Measurements from ENCODE around the gene TTYH3. TPM values are rescaled to one million over a fixed set of nuclear protein-coding genes. Genes with fewer than 3 reads are reported as not detected.

TTYH3 gene
- total RNA-seq, 1 experiment from 2014 or later = 178 TPM

DNA sequence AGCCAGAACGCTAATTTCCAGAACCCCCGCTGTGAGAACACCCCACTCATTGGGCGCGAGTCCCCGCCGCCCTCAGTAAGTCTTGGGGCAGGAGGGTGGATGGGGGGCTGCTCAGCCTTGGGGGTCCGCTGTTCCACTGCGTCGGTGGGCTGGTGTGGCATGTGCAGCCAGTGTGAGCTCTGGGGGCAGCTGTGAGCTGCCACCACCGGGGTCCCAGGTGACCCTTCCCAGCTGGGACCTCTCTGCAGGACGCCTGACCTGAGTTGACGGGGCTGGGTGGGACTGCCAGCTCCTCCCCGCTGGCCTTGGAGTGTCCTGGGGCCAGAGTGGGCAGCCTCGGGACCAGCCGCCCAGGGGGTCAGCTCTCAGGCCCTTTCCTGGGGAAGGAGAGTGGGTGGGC, 27.2 kb downstream of the TTYH3 start (continued):
- no peak for TF ChIP-seq ATF2 (CRISPR knock-in tag; IDR thresholded peaks at IDR 0.05; ENCODE audit: borderline replicate concordance, low read depth)

- no peak for DNase-seq (ENCODE audit: low spot score)
- H3K36me3 Mint-ChIP-seq = peaks cover 18% of the 10 kb centered on the region
- ChIA-PET POLR2A (no interaction called here), CTCF (interaction anchor here (0.6 to 4.5 kb wide), 15 partner anchors 11 to 208 kb away, joined by 3 to 32 read pairs (median 5); no protein-coding TSS in a partner anchor)
- ATAC-seq = no peak
- H3K27me3 Mint-ChIP-seq (ENCODE audit: low read depth) = no peaks in the 10 kb centered on the region
- peak overlapping the region; percentile 68; the same call in 1 of the 2 replicates for H3K27ac Mint-ChIP-seq
- H3K4me1 Mint-ChIP-seq = peaks cover 4% of the 10 kb centered on the region; the same call in 1 of the 2 replicates
- no peaks in the 10 kb centered on the region for H3K9me3 Mint-ChIP-seq
- no peak for TF ChIP-seq NR3C1 (CRISPR knock-in tag; conservative IDR thresholded peaks at IDR 0.05; ENCODE audit: low read depth)
- TF ChIP-seq USF1 (CRISPR knock-in tag; IDR thresholded peaks at IDR 0.05) = no peak
- TF ChIP-seq SP1 (CRISPR knock-in tag; conservative IDR thresholded peaks at IDR 0.05) = no peak
- TF ChIP-seq, protein P1, sequence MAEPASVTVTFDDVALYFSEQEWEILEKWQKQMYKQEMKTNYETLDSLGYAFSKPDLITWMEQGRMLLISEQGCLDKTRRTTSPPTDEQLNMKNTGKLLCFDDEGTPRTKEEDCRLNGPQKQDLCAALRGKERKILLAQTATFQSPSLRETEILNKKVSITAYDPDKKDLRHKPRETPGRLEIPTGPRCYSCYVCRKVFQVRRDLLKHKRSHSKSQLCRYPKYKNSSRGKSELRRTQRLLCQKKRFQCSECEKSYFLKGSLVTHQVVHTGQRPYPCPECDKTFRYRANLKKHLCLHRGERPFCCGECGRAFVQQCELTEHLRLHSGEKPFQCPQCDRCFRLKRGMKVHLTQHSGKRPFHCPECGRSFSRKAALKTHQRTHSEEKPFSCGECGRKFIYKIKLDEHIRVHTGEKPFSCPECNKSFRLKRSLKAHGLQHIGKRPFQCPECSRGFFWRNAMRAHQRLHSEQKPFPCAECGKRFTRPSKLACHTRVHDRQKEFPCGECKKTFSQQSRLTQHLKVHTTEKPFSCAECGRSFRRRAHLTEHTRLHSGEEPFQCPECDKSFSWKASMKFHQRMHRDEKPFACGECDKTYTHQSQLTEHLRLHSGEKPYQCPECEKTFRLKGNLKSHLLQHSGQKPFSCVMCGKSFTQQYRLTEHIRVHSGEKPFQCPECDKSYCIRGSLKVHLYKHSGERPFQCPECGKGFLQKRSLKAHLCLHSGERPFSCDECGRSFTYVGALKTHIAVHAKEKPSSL (CRISPR knock-in tag; conservative IDR thresholded peaks at IDR 0.05) = no peak
- TF ChIP-seq, protein P2, sequence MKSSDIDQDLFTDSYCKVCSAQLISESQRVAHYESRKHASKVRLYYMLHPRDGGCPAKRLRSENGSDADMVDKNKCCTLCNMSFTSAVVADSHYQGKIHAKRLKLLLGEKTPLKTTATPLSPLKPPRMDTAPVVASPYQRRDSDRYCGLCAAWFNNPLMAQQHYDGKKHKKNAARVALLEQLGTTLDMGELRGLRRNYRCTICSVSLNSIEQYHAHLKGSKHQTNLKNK (CRISPR knock-in tag; IDR thresholded peaks at IDR 0.05) = no peak
- TF ChIP-seq GTF2I (CRISPR knock-in tag; conservative IDR thresholded peaks at IDR 0.05) = no peak
- TF ChIP-seq NFYB (CRISPR knock-in tag; conservative IDR thresholded peaks at IDR 0.05; ENCODE audit: low read depth) = no peak
- TF ChIP-seq GRHL2 (CRISPR knock-in tag; IDR thresholded peaks at IDR 0.05; ENCODE audit: insufficient replicate concordance, severe bottlenecking) = no peak
- TF ChIP-seq CREM (CRISPR knock-in tag; IDR thresholded peaks at IDR 0.05) = no peak
- no peak for TF ChIP-seq ZNF263 (CRISPR knock-in tag; IDR thresholded peaks at IDR 0.05; ENCODE audit: low read depth)
- TF ChIP-seq NFATC4 (CRISPR knock-in tag; IDR thresholded peaks at IDR 0.05) = no peak
- TF ChIP-seq ZNF671 (CRISPR knock-in tag; IDR thresholded peaks at IDR 0.05) = no peak
- no peak overlapping the region for H3K4me3 Mint-ChIP-seq
Observed at GRCh38 chr7:2659556-2660358, 28.0 kb downstream of the TTYH3 start.

DNA sequence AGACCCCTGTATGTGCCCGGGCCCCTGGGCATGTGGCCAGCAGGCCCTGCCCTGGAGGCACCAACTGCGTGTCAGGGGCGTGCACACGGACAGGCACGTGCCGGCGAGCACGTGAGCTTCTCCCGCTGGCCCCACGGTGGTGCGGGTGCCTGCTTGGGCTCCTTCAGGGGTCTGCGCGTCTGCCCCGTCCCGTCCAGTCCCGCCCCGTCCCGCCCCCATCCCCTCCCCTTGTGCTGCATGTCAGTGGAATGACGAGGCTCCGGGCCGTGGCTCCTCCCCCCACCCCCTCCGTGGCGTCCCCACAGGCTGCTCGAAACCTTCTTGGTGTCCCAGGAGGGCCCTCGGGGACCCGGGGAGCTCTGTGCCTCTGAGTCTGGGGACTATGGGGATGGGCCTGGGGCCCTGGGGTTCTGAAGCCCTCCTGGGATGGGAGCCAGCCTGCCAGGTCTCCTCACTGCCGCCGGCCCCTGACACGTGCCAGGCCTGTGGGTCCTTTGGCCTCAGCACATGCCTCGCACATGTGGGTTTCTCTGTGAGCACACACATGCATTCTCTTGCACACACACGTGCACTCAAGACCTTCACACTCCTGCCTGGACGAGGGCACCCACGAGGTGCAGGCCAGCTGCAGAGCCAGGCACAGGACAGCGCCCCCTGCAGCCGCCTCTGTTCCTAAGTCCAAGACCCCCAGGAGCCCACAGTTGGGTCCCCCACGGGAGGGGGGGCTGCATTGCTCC, 28.7 kb downstream of the TTYH3 start:
- Mint-ChIP-seq H3K4me1 (peaks cover 6% of the 10 kb centered on the region; the same call in 1 of the 2 replicates), H3K4me3 (no peak overlapping the region), H3K36me3 (peaks cover 16% of the 10 kb centered on the region), H3K9me3 (no peaks in the 10 kb centered on the region), H3K27ac (peak overlapping the region; percentile 83), H3K27me3 (ENCODE audit: low read depth) (no peaks in the 10 kb centered on the region)
- POLR2A ChIA-PET = no interaction called here
- CTCF ChIA-PET = interaction anchor here (0.6 to 4.5 kb wide), 12 partner anchors 10 to 209 kb away, joined by 3 to 32 read pairs (median 8); no protein-coding TSS in a partner anchor
- ATAC-seq = no peak
- DNase-seq (ENCODE audit: low spot score) = no peak
- TF ChIP-seq SMAD4 (CRISPR knock-in tag; IDR thresholded peaks at IDR 0.05) = no peak
- TF ChIP-seq ELF4 (CRISPR knock-in tag; IDR thresholded peaks at IDR 0.05; ENCODE audit: low read depth) = no peak
- no peak for TF ChIP-seq EMX1 (CRISPR knock-in tag; IDR thresholded peaks at IDR 0.05)
- no peak for TF ChIP-seq ZNF671 (CRISPR knock-in tag; IDR thresholded peaks at IDR 0.05)
- no peak for TF ChIP-seq GRHL2 (CRISPR knock-in tag; IDR thresholded peaks at IDR 0.05; ENCODE audit: insufficient replicate concordance, severe bottlenecking)
- TF ChIP-seq, protein P1 (CRISPR knock-in tag; conservative IDR thresholded peaks at IDR 0.05) = no peak
- TF ChIP-seq, protein P3, sequence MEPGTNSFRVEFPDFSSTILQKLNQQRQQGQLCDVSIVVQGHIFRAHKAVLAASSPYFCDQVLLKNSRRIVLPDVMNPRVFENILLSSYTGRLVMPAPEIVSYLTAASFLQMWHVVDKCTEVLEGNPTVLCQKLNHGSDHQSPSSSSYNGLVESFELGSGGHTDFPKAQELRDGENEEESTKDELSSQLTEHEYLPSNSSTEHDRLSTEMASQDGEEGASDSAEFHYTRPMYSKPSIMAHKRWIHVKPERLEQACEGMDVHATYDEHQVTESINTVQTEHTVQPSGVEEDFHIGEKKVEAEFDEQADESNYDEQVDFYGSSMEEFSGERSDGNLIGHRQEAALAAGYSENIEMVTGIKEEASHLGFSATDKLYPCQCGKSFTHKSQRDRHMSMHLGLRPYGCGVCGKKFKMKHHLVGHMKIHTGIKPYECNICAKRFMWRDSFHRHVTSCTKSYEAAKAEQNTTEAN (CRISPR knock-in tag; IDR thresholded peaks at IDR 0.05) = no peak
- no peak for TF ChIP-seq NFE2L1 (CRISPR knock-in tag; IDR thresholded peaks at IDR 0.05)
- no peak for TF ChIP-seq NR2C2 (CRISPR knock-in tag; IDR thresholded peaks at IDR 0.05)
- no peak for TF ChIP-seq ETV6 (CRISPR knock-in tag; IDR thresholded peaks at IDR 0.05)
- TF ChIP-seq ZNF121 (CRISPR knock-in tag; IDR thresholded peaks at IDR 0.05) = peak; percentile 90
- TF ChIP-seq SP1 (CRISPR knock-in tag; conservative IDR thresholded peaks at IDR 0.05) = no peak
- no peak for TF ChIP-seq RORB (CRISPR knock-in tag; IDR thresholded peaks at IDR 0.05)
